Measurements from ENCODE around the gene UPB1.

- no peak for TF ChIP-seq CTCF (conservative IDR thresholded peaks at IDR 0.05; ENCODE audit: low read depth, low read length)
- no peak for TF ChIP-seq EZH2 (IDR thresholded peaks at IDR 0.05; ENCODE audit: borderline replicate concordance, low read depth, low read length, poor library complexity, severe bottlenecking)
Measured at GRCh38 chr22:24502541-24502940, 7.4 kb downstream of the UPB1 start.

Data from A673 (cell line).